Liver (tissue), 3 donors: ENCODE results near the gene PTPRN2.

Source experiments
- ATF3 ChIP-seq: IDR thresholded peaks from 2 replicates; pipeline ENCODE4 v1.6.1; 2016; ENCODE audit warnings: antibody characterized with exemption
- CTCF ChIP-seq: fragments of 150-350 bp; IDR thresholded peaks from 2 replicates; pipeline ENCODE4 v1.5.1; 2017; ENCODE audit warnings: improper control_type of control experiment, low read depth, low read length; ENCODE audit not compliant: missing input control
- FOXA1 ChIP-seq: IDR thresholded peaks from 2 replicates; pipeline ENCODE4 v1.6.1; 2016; ENCODE audit warnings: antibody characterized with exemption
- GABPA ChIP-seq, 2 donors: IDR thresholded peaks in 1 of 2; conservative IDR thresholded peaks in 1 of 2; 2 replicates each; pipeline ENCODE4 v1.6.1; 2016; ENCODE audit warnings: antibody characterized with exemption in 2 of 2, mild to moderate bottlenecking in 1 of 2, moderate library complexity in 1 of 2
- MAX ChIP-seq: IDR thresholded peaks from 2 replicates; pipeline ENCODE4 v1.6.1; 2016; ENCODE audit warnings: antibody characterized with exemption
- NR2F2 ChIP-seq: IDR thresholded peaks from 2 replicates; pipeline ENCODE4 v1.6.1; 2016; ENCODE audit warnings: antibody characterized with exemption
- REST ChIP-seq: IDR thresholded peaks from 2 replicates; pipeline ENCODE4 v1.6.1; 2016; ENCODE audit warnings: antibody characterized with exemption, mild to moderate bottlenecking
- donor health status: healthy.
- donor health status: healthy.

GRCh38 chr7:157929671-157930070 is 658.0 kb downstream of the PTPRN2 start:
- TF ChIP-seq CTCF = no peak
- no peak for TF ChIP-seq GABPA (IDR thresholded peaks at IDR 0.05 in 1 of 2, conservative IDR thresholded peaks at IDR 0.05 in 1 of 2)
- no peak for TF ChIP-seq MAX
- TF ChIP-seq FOXA1 = no peak
- no peak for TF ChIP-seq REST
- TF ChIP-seq NR2F2 = no peak
- no peak for TF ChIP-seq ATF3
